Esophagus mucosa (tissue), 1 donor: ENCODE measurements around the gene IFT122. TPM values are rescaled to one million over a fixed set of nuclear protein-coding genes. Genes with fewer than 3 reads are reported as not detected.
"Not testable (repeated sequence)": the region's sequence is repeated elsewhere in the genome, so short reads cannot be mapped to it uniquely, and the experiment has no call there.

Source experiments
- ATAC-seq: fragments of 200-7000 bp; cut with Tn5 transposase; one replicate; pipeline ENCODE4 v1.9.1; 2020
- total RNA-seq: library from RNA; stranded (reverse); gene quantifications from one replicate; pipeline ENCODE4 v1.2.4, GENCODE V29; 2023
- donor health status: DM: yes; HTN: yes; CAD: no.

The IFT122 gene
- total RNA-seq, 1 donor from 2014 or later: 11.2 TPM

DNA sequence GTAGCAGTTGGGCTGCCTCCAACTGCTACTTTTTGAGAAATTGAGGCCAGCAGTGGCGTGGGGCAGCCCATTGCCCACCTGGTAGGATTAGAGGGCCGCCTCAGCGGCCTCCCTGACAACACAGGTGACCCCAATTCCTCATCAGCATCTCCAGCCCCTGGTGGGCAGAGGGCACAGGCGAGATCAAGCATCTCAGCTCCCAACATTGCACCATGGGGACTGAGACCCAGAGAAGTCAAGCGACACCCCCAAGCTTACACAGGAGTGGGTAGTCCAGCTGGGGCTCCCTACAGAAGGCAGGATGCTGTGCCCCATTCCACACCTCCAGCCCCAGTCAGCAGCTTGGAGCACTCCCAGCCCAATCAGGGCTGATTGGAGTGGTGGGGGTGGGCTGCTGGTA is 102.7 kb downstream of the IFT122 start:
- ATAC-seq: no peak

DNA sequence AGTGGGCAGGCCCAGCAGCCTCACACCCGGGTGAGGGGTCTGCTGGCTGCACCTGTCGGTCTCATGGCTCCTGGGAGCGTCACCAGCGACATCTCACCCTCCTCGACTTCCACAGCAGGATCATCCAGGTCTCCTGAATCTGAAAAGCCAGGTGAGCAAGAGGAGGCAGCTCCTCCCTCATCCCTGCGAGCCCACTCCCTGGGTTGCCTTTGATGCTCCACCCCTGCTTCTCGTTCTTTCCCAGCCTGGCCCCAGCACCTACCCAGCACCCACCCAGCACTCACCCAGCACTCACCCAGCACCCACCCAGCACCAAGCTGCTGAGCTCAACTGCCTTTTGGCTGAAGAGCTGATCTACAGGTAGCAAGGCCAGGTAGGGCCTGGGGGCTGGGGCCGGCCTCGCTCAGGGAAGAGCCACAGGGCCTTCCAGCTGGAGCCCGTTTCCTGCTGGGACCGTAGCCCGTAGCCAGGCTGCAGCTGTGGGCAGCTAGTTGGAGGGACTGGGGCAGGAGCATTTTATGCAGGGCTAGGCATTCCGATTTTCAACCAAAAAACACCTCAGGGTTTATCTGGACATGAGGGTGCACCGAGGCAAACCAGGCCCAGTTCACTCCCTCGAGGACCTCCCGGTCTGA is 103.2 kb downstream of the IFT122 start, which contains the start of gene H1-8:
Gene H1-8 (plus strand): TSS at position 20 of the 635 bp plus-strand sequence. CDS start 44 bp downstream, at position 64.
- ATAC-seq: no peak

DNA sequence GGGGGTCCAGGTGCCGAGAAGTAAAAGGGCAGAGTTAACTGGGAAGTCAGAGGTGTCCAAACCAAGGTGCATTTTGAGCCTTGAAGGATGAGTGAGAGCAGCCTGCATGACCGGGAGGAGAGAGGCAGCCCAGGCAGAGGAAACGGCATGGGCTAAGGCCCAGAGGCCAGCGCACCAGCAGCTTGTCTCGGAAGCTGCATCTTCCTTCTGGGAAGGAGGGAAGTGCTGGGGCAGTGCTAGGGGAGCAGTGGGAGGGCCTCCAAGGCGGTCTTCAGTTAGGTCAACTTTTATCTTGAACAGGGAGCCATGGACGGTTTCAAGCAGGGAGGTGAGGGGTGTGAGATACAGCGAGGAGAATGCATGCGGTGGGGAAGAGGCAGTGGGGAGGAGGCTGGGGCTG is 104.0 kb downstream of the IFT122 start:
- ATAC-seq: no peak

DNA sequence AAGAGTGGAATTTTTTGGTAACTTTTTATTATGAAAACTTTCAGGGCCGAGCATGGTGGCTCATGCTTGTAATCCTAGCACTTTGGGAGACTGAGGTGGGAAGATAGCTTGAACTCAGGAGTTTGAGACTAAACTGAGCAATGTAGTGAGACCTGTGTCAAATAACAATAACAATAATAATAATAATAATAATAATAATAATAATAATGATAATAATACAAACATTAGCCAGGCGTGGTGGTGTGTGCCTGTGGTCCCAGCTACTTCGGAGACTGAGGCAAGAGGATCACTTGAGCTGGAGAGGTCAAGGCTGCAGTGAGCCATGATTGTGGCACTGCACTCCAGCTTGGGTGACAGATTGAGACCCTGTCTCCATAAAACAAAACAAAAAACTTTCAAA is 105.9 kb downstream of the IFT122 start:
- not testable (repeated sequence) for ATAC-seq

DNA sequence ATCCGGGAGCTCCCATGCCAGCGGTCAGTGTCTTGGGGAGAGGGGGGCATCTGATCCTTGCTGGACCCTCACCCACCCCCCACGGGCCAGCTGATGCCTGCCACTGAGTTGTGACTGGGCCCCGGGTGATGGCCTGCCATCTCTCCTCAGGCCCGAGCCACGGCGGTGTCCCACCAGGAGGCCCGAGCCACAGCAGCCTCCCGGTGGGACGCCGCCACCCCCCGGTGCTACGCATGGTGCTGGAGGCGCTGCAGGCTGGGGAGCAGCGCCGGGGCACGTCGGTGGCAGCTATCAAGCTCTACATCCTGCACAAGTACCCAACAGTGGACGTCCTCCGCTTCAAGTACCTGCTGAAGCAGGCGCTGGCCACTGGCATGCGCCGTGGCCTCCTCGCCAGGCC is 107.2 kb downstream of the IFT122 start:
- no peak for ATAC-seq

DNA sequence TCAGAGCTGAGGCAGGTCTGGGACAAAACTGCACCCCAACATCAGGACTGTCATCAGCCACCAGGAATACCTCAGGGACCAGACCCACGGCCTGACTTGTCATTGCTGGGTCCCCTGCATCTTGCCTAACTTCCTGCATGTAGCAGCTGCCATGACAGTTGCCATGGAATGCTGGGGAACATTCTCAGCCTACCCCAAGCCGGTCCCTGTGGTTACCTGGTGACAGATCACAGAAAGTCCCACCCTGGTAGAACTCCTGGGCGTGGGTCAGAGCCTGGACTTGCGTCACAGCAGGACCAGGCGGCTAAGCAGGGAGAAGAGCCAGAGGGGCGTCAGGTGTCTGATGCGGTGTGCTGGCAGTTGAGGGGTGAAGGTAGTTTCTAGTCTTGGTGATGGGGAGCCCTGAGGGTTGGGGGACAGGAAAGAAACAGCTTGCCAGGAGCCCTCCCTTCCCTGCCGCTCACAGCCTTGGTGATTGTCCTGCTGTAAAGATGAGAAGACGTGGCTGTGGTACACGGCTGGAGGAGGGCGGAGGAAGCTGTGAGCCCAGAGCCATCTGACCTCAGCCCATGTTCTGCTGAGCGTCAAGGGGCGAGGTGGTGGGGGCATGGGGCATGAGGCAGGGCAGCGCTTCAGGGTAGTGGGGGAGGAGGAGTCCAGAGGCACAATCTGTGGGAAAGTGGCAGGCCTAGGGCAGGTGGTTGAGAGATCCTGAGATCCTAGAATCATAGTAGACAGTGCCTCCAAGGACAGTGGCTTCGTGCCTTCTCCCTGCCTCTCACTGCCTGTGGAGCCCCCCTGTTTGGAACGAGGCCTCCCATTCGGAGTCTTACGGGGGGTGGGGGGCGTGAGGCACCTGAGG is 108.3 kb downstream of the IFT122 start:
- ATAC-seq: no peak

DNA sequence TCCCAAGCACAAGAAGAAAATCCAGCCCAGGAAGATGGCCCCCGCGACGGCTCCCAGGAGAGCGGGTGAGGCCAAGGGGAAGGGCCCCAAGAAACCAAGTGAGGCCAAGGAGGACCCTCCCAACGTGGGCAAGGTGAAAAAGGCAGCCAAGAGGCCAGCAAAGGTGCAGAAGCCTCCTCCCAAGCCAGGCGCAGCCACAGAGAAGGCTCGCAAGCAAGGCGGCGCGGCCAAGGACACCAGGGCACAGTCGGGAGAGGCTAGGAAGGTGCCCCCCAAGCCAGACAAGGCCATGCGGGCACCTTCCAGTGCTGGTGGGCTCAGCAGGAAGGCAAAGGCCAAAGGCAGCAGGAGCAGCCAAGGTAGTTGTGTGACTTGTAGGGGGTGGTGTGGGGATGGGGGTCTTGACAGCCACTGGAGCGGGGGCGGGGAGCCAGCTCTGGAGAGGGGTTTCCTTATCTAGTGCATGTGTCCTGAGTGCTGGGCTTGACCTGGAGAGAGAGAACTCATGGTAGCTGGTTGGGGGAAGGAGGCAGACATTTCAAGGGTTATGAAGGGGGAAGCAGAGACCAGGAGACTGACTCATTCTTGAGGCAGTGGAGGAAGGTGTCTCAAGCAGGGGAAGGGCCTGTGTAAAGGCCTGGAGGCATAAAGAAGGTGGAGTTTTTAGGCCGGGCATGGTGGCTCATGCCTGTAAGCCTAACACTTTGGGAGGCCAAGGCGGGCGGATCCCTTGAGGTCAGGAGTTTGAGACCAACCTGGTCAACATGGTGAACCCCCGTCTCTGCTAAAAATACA is 109.2 kb downstream of the IFT122 start:
- ATAC-seq: peak; percentile 45

DNA sequence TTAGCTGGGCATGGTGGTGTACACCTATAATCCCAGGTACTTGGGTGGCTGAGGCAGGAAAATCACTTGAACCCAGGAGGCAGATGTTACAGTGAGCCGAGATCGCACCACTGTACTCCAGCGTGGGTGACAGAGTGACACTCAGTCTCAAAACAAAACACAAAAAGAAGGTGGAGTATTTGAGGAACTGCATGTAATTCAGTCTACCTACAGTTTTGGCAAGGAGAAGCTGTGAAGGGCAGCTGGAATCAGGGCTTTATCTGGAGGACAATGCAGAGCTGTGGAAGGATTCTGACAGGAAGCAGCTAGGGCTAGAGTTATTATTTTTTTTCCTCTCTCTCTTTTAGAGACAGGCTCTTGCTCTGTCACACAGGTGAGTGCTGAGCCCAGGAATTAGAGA is 109.8 kb downstream of the IFT122 start:
- ATAC-seq: no peak

DNA sequence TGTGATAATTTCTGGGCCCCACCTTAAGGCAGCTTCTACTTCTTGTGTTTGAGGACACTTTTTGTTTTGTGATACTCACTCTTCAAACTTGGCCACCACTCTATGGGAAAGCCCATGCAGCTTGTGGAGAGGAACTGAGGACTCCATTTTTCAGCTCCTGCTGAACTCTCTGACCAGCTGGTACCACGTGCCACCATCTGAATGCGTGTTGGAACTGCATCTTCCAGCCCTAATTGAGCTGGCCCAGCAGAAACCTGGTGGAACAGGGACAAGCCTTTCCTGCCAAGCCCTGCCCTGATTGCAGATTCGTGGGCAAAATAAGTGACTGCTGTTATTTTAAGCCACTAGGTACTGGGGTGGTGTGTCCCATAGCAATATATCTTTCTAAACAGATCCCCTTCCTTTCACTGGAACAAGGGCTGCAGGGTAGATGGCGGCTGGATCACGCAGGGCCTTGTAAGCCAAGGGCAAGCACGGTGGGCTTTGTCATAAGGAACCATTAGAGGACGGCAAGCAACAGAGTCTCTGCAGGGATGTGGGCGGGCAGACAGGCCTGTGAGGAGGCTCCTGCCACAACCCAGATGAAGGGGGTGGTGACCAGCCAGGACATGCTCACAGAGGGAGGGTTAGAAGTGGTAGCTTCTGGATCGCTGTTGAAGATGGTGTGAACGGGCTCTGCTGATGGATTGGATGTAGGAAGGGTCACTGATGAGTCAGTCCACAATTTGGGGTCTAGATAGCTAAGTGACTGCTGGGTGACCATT is 112.4 kb downstream of the IFT122 start:
- ATAC-seq: peak; percentile 17

DNA sequence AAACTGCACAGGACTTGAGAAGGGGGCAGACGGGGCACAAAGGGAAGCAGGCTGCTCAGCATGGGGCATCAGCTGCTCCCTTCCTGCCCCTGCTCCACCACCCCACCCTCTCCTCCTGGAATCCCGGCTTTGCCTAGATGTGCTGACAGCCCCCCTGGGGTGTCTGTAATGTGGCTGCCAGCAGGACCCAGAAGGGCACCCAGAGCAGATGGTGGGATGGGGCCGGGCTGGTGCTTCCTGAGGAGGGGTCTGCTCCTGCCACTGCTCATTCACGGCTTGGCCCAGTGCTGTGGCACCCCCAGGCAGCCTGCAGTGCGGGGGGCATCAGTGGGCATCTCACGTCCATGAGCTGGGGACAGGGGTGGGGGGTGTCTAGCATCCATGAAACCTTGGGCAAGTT is 113.1 kb downstream of the IFT122 start:
- ATAC-seq: no peak

DNA sequence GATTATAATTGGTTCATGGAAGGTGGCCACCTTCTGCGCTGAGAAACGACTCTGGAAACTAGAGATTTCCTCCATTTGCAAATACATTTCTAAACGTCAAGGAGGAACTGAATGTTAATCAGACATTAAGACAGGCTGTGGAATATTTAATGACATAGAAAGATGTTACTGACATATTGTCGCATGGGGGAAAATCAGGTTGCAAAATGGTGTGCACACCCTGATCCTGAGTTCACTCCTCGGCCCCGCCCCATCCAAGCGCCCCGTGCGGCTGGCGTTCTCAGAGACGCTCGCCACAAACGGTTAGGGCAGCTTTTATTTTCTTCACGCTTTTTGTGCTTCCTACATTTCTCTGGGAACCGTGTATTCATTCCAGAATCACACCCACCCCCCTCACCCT is 113.7 kb downstream of the IFT122 start:
- no peak for ATAC-seq

DNA sequence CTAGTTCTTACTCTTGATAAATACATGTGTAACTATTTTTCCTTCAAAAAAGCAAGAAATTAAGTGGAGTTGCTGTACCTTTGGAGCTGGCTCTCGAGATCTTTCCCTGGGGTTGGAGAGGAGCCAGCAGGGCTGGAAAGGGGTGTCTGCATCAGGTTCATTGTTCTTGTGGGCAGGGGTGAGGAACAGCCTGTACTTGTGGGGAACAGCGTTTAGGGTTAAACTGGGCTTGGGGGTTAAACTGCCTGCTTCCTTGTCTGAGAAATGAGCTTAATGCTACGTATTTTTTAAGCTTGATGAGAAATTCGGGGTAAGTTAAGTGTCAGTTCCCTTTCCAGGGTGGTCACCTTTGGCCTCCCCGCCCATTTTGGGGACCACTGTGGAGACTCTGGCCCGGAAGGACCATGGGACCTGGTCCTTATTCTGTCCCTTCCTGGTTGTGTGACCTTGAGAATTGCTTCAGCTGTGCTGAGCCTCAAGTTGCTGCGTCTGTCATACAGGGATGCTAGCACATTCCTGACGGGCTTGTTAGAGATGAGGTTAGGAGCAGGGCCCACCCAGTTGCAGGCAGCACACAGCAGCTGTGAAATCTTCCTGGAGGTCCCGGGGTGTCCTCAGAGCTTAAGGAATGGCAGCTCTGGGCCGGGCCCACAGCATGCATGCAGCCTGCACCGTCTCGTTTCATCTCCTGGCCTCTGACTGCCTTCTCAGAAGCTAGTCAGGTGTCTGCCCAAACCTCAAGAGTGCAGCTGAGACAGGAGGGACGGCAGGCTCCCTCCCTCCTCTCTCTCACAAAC is 114.5 kb downstream of the IFT122 start:
- ATAC-seq: no peak

DNA sequence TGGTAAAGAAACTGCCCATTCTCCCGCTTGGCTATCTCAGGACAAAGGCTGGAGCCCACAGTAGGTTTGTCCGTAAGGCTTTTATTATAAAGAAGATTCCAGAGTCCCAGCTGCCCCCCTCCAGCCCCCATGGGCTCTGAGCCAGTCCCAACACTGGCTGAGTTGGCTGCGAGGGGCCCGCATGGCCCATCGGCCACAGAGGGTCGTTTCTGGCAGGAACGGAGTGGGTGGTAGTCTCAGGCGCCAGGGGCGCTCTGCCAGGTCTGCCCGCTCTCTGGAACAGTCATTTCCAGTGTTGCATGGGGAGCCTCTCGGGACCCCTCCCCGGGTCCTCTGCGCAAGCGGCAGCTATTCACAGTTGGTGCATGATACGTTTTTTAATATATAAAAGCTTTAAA is 115.1 kb downstream of the IFT122 start:
- no peak for ATAC-seq

DNA sequence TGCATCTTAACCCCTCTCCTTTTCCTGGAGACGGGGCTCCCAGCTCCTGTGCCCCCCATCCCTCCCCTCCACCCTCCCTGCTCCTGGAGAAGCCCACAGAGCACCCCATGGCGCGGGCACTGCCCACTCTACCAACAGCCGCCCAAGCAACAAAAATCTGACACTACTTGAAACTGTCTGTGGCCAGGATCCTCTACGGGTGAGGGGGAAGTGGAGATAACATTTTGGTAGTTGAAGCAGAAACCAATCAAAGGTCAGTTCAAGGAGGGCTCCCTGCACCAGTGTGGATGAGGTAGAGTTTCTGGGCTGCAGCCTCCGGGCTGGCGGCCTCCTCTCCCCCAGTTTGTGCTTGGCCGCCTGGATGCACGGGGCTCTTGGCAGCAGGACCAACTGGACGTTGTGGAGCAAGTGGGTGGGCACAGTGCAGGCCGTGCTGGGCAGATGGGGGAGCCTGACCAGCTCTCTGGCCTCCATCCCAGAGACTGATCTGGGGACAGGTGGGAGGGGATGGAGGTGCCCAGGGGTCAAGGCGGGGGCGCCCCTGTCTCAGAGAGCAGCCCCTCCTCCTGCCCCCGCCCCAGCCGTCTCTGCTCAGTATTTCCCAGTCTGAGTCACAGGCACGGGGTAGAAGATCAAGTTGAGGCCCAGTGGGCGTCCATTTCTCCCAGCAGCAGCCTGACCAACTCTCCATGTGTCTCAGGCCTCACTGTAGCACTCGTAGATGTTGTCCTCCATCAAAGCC is 115.8 kb downstream of the IFT122 start:
- no peak for ATAC-seq

DNA sequence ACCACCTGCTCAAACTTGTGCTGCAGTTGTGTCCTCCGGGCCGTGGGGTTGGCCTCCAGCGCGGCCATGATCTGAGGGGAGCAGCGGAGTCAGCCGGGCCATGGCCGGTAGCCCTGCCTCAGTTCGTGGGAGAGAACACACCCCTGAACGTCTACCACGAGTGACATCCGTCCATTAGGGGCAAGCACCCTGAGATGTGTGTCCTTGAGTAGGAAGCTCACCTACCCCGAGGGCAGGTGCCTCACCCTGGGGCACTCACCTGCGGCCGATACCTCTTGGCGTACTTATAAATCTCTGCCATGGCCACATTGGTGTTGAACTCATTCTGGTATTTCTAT is 116.3 kb downstream of the IFT122 start:
- ATAC-seq: no peak

DNA sequence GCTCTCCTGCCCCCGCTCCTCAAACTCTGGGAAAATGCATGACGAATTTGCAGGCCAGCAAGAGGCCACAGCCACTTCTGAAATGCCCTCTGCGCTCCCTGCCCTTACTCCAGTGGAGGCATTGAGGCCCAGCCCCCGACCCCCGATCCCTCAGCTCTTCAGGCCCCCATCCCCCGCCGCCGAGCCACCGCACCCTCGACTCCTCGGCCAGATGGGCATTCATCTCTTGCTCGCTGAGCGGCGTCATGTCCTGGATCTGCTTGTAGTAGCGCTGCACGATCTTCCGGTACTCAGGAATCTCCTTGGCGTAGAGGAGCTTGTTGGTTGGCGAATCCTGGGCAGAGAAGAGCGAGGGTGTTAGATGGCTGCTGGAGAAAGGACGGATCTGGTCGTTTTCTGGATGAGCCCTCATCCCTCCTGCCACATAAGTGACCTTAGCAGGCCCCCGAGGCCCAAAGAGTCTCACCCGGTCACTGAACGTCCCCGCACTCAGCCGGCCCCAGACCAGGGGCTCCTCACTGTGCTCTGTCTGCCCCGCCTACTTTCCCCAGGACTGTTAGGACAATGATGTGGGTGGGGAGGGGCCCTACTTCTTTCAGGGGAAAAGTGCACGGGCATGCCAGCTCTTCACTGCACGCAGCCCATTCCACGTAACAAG is 117.0 kb downstream of the IFT122 start:
- no peak for ATAC-seq

DNA sequence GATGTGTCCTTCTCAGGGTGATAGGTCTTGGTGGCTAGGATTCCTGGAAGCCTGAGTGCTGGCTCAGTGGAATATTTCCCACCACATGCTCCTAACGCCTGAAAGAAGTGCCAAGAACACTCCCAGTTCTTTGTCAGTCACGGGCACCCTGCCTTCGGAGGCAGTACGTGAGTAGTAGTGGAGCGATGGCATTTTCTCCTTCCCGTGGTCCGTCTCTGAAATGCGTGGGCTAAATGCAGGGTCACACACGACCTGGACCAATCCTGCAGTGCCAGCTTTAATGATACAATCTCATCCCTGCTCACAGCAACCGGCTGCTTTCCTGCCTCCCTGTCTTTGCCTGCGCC is 117.5 kb downstream of the IFT122 start:
- ATAC-seq: no peak

DNA sequence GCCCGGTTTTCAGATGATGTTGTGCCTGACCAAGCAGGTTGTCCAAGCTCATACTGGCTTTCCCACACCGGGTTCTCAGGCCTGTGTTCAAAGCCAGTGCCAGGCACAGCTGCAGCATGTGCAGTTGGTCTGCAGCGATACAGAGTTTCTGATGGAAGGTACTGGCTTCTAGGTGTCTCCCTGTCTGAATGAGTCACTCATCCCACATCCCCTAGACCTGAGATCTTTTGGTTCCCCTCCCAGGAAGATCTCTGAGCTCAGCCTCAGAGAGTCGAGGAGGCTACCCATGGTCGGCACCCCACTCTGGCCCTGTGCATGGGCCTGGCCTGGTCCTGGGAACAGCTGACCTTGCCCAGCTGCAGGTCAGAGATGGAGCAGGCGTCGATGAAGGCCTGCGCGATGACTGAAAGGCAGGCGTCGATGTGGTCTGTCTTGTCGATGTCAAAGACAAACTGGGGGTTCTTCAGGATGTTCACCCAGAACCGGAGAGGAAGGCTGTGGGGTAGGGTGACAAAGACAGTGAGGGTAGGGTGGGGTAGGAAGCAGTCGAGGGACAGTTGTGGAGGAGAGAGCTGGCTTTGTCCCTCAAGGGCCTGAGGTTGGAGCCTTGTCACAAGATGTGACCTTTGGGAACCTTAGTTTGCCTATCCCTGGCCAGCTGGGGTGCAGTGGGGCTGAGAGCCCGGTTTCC is 118.2 kb downstream of the IFT122 start:
- ATAC-seq: no peak

DNA sequence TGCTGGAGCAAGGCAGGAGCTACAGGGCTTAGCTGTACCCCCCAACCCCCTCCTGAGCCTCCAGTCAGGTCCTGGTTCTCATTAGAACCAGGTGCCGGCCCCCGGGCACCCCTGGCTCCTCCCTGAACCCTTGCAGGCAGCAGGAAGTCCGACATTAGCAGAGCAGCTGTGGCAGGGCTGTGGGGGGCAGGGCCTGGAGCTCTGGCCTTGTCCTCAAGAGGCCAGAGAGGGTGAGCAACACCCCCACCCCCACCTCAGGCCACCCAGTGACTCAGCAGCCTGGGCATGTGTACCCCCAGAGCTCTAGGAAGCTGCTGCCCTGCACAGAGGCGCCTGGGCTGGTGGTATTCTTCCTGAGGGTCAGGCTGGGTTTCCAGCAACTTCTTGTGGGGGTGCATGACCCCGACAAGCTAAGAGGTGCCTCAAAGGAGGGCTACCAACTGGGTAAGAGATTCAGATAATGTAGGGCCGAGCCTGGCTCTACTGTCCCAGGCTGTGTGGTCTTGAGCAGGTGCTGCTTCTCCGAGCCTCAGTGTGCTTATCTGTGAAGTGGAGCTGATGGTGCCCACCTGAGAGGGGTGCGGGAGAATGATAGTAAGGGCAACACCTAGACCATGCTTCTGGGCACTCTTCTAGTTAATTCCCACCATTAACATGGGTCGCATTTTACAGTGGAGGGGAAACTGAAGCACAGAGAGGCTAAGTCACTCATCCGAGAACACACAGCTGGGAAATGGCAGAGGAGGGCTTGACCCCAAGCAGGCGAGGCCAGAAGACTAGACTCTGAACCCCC is 118.9 kb downstream of the IFT122 start:
- ATAC-seq: no peak
